ENCODE results near the gene FOXP1.

Gene FOXP1

DNA sequence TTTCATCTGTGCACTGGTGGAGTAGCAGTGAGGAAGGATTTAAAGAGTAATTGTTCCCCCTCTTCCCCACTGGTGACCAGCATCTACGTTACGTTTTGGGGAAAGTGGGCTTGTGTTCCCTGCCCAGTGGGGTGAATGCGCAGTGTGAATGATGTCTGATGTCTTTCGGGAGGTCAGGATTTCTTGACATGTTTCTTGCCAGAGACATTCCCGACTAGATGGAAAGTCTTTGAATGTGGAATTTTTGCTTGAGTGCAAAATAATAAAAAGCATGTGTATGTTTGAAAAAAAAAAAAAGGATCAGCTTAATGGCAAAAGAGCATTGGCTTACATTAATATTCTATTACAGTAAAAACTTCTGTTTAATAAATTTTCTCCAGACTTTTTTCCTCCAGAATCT is 632.2 kb downstream of the FOXP1 start:
- no peak overlapping the region for H3K4me3 ChIP-seq (ENCODE audit: low read depth, low read length)
- no peak for DNase-seq (ENCODE audit: low read depth)

DNA sequence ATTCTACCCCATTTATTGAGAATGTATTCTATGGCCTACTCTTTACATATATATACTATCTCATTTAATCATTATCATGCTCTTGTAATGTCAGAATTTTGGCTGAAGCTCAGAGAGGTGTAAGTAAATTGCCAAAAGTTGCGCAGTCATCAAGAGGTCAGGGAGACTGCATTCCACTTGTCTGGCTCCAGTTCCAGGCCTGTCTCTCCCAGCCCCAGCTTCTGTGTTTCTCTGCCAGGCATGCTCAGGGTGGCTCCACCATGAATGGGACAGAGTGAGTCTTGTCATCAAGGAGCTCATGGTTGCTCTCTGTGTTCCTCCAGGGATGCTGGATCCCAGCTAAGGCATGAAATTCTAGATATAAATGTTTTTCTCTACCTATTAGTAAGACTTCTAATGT is 635.9 kb downstream of the FOXP1 start:
- TF ChIP-seq, protein P1, sequence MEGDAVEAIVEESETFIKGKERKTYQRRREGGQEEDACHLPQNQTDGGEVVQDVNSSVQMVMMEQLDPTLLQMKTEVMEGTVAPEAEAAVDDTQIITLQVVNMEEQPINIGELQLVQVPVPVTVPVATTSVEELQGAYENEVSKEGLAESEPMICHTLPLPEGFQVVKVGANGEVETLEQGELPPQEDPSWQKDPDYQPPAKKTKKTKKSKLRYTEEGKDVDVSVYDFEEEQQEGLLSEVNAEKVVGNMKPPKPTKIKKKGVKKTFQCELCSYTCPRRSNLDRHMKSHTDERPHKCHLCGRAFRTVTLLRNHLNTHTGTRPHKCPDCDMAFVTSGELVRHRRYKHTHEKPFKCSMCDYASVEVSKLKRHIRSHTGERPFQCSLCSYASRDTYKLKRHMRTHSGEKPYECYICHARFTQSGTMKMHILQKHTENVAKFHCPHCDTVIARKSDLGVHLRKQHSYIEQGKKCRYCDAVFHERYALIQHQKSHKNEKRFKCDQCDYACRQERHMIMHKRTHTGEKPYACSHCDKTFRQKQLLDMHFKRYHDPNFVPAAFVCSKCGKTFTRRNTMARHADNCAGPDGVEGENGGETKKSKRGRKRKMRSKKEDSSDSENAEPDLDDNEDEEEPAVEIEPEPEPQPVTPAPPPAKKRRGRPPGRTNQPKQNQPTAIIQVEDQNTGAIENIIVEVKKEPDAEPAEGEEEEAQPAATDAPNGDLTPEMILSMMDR (IDR thresholded peaks at IDR 0.05; ENCODE audit: low read depth, low read length, missing control alignments): no peak
- DNase-seq (ENCODE audit: low read depth): no peak
- no peak overlapping the region for H3K4me3 ChIP-seq (ENCODE audit: low read depth, low read length)

More for the DNA sequence above, 632.2 kb downstream of the FOXP1 start:
- TF ChIP-seq, protein P1 (IDR thresholded peaks at IDR 0.05; ENCODE audit: low read depth, low read length, missing control alignments): no peak

DNA sequence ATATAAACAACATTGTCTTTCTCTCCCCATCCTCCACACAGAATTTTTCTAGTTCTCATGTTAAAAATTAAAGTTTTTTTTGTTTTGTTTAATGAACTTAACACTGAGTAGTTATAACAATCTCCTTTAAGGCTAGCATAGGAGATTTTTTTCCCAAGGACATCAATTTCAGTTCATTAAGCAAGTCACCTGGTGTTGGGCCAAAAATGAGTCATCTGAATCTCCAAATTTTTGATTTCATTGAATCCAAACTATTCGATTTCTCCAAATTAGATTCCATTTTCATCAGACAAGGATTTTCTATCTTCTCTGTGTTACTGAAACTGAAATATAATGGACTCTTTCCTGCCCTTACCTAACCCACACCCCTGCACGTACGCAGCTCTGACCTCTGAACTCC is 639.6 kb downstream of the FOXP1 start:
- no peak for DNase-seq (ENCODE audit: low read depth)
- no peak overlapping the region for H3K4me3 ChIP-seq (ENCODE audit: low read depth, low read length)
- TF ChIP-seq, protein P1 (IDR thresholded peaks at IDR 0.05; ENCODE audit: low read depth, low read length, missing control alignments): no peak

DNA sequence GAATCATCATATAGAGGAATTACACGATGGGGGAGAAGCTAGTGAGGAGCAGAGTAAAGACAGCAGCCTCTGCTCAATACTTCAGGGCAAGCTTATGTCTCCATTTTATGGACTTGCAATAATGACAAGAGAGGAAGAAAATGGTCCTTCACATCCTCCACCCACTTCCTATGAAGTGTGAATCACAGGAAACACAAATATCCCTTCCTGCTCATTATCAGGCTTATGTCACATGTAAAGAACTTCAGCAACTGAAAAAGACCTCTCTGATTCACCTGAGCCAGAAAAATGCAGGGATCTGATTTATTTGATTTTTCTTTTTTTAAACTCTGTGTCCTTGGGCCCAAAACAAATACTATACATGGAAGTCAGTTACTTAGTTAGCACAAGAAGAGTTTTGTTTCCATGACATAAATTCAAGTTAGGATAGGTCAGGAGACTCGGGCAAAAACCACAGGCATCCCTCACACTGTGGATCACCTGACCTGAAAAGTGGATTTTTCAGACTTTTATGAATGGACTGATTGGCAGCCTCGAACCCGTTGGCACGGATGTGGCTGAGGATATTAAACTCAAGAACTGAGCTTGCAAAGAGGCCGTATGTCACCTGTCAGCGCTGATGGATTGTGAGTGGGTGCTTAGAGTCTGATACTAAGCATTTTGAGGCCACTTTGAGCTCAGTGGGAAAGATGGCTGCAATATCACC is 650.3 kb downstream of the FOXP1 start:
- H3K4me3 ChIP-seq (ENCODE audit: low read depth, low read length): no peak overlapping the region
- TF ChIP-seq, protein P1 (IDR thresholded peaks at IDR 0.05; ENCODE audit: low read depth, low read length, missing control alignments): no peak
- no peak for DNase-seq (ENCODE audit: low read depth)

DNA sequence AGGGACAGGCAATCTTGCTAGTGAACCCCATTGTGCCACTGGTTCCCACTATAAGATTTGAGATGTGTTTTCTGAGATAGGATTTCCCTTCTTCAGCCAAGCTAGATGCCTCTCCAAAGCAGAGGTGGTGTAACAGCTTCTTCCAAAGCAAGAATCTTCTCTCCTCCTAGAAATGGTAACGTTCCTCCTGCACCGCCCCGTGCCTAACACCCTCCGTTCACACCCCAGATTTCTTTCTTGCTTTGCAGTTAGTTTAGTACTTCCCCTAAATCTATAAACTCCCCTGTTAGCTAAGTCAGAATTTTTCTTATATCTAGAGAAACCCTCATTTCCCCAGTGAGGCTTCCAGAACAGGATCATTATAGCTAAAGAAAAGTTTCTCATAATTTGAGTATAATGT is 653.5 kb downstream of the FOXP1 start:
- H3K4me3 ChIP-seq (ENCODE audit: low read depth, low read length): no peak overlapping the region
- DNase-seq (ENCODE audit: low read depth): no peak
- TF ChIP-seq, protein P1 (IDR thresholded peaks at IDR 0.05; ENCODE audit: low read depth, low read length, missing control alignments): no peak

DNA sequence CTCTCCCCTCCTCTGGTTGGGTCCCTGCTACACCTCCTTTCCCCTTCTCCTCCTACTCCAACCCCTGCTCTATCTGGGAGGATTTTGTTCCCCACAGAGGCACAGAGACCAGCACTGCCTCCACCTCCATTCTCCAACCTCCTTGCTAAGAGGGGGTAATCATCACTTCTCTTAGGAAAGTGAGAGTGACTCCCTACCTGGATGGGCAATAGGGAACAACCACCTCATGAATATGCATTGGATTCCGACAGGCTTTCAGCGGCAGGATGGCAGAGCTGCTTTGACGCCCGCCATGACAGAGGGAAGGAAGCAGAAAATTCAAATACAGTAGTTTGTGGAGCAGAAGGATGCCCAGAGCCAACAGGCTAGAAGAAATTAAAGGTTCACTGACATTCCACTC is 656.3 kb downstream of the FOXP1 start:
- no peak for DNase-seq (ENCODE audit: low read depth)
- TF ChIP-seq, protein P1 (IDR thresholded peaks at IDR 0.05; ENCODE audit: low read depth, low read length, missing control alignments): no peak
- no peak overlapping the region for H3K4me3 ChIP-seq (ENCODE audit: low read depth, low read length)

DNA sequence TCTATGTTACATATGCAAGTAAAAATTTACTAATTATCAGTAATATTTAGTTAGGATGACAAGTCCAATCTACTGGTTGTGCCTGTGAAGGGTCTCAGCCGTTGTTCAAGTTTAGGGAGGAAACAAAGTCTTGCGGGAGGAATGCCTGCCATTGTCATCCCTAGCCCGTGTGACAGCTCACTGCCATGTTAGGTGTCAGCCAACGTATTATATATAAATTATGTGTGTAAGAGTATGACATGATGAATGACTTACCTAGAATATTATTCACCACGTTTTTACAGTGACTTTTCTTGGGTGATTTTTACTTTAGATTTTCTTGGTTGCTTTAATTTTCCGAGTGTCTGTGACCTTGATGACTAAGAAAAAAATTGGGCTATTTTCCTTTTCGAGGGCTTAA is 656.7 kb downstream of the FOXP1 start:
- no peak for DNase-seq (ENCODE audit: low read depth)
- no peak overlapping the region for H3K4me3 ChIP-seq (ENCODE audit: low read depth, low read length)
- TF ChIP-seq, protein P1 (IDR thresholded peaks at IDR 0.05; ENCODE audit: low read depth, low read length, missing control alignments): no peak

Data from GM12864 (cell line).